Smooth muscle cell (in vitro differentiated cells): ENCODE measurements around the gene ADAT2. TPM values are rescaled to one million over a fixed set of nuclear protein-coding genes. Genes with fewer than 3 reads are reported as not detected.

Experiments
- DNase-seq: peaks from one replicate; lab custom pipeline; 2025; ENCODE audit not compliant: unreplicated experiment; lab: John Stamatoyannopoulos, UW
- H2AFZ ChIP-seq: fragments of 200-600 bp; sonication (generic); 2 replicates; pipeline ENCODE4 v1.6.0; 2016; ENCODE audit warnings: antibody characterized with exemption, low read depth, mild to moderate bottlenecking
- H3F3A ChIP-seq: fragments of 200-600 bp; sonication (generic); 2 replicates; pipeline ENCODE4 v1.6.0; 2017; ENCODE audit warnings: antibody characterized with exemption, low read depth
- H3K27ac ChIP-seq: fragments of 200-600 bp; sonication (generic); 2 replicates; pipeline ENCODE4 v1.5.1; 2016; ENCODE audit warnings: low read depth, mild to moderate bottlenecking
- H3K27me3 ChIP-seq: fragments of 200-600 bp; sonication (generic); 2 replicates; pipeline ENCODE4 v1.6.1; 2016; ENCODE audit warnings: low read depth, mild to moderate bottlenecking
- H3K36me3 ChIP-seq: fragments of 200-600 bp; sonication (generic); 2 replicates; pipeline ENCODE4 v1.5.1; 2016; ENCODE audit warnings: low read depth
- H3K4me1 ChIP-seq: fragments of 200-600 bp; sonication (generic); 2 replicates; pipeline ENCODE4 v1.5.1; 2016; ENCODE audit warnings: low read depth
- H3K4me2 ChIP-seq: fragments of 200-600 bp; sonication (generic); 2 replicates; pipeline ENCODE4 v1.6.0; 2016; ENCODE audit warnings: mild to moderate bottlenecking
- H3K4me3 ChIP-seq: fragments of 200-600 bp; sonication (generic); 2 replicates; pipeline ENCODE4 v1.5.1; 2016; ENCODE audit warnings: mild to moderate bottlenecking
- H3K79me2 ChIP-seq: fragments of 200-600 bp; sonication (generic); 2 replicates; pipeline ENCODE4 v1.6.0; 2016; ENCODE audit warnings: low read depth, mild to moderate bottlenecking
- H3K9ac ChIP-seq: fragments of 200-600 bp; sonication (generic); 2 replicates; pipeline ENCODE4 v1.6.0; 2016; ENCODE audit warnings: low read depth
- H3K9me3 ChIP-seq: fragments of 200-600 bp; sonication (generic); replicated peaks from 2 replicates; pipeline ENCODE4 v1.5.1; 2016; ENCODE audit warnings: low read depth
- H4K20me1 ChIP-seq: fragments of 200-600 bp; sonication (generic); 2 replicates; pipeline ENCODE4 v1.6.0; 2016; ENCODE audit warnings: low read depth
- CTCF ChIP-seq: fragments of 200-600 bp; sonication (generic); IDR thresholded peaks from 2 replicates; pipeline ENCODE4 v1.5.1; 2017; ENCODE audit warnings: borderline replicate concordance, mild to moderate bottlenecking, antibody characterized with exemption; ENCODE audit not compliant: insufficient read depth, poor library complexity, severe bottlenecking
- WGBS: methylation state at CpG from one replicate; pipeline ENCODE4 v1.1.7; 2016; ENCODE audit warnings: low lambda C conversion rate; 5-methylcytosine and 5-hydroxymethylcytosine counted together
- polyA plus RNA-seq: library from polyadenylated mRNA; unstranded; fragments of >200 nt; fragmentation: Nextera tagmentation; extraction: Ambion mirVana; gene quantifications from 2 replicates; pipeline ENCODE4 v1.2.1, GENCODE V29; 2016
- total RNA-seq: library from RNA; depleted of rRNA; stranded (reverse); fragments of >200 nt; gene quantifications from 2 replicates; pipeline ENCODE4 v1.2.3, GENCODE V29; 2014

The ADAT2 gene
- total and polyA plus RNA-seq, 2 experiments from 2014 or later, result 1.5 to 2.3 TPM

DNA sequence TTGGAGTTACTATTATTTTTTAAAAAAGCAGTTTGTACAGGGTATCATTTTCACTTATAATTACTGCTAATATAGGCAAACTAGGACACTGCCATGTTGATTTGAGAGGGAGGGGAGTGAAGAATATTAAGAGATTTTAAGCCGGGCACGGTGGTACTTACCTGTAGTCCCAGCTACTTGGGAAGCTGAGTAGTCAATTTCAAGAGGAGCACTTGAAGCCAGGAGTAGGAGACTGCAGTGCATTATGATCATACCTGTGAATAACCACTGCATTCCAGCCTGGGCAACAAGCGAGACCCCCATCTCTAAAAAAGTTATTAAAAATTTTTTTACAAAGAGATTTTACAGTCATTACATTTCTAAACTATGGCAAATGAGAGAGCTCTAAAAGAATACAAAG lies 35.7 kb downstream of the ADAT2 start:
- Histone ChIP-seq H2AFZ (no peak overlapping the region), H3F3A (no peaks in the 10 kb centered on the region), H3K27ac (no peak overlapping the region), H3K9ac (no peak overlapping the region), H3K9me3 (no peaks in the 10 kb centered on the region), H3K79me2 (no peaks in the 10 kb centered on the region), H3K36me3 (no peaks in the 10 kb centered on the region), H3K4me1 (no peaks in the 10 kb centered on the region), H4K20me1 (no peaks in the 10 kb centered on the region), H3K4me3 (no peak overlapping the region), H3K4me2 (no peak overlapping the region), H3K27me3 (peaks cover 9% of the 10 kb centered on the region)
- TF ChIP-seq CTCF, result no peak
- DNase-seq, result no peak
- 92% methylated on average over 3 of the region's 3 CpGs for WGBS

- H3K9ac ChIP-seq, result no peak overlapping the region
- H3K4me2 ChIP-seq, result no peak overlapping the region
- no peak overlapping the region for H2AFZ ChIP-seq
- 42% methylated on average over 1 of the region's 1 CpG for WGBS
- peaks cover 9% of the 10 kb centered on the region for H3K27me3 ChIP-seq
- no peaks in the 10 kb centered on the region for H4K20me1 ChIP-seq
- no peaks in the 10 kb centered on the region for H3F3A ChIP-seq
- peak overlapping the region; percentile 13 for H3K27ac ChIP-seq
- H3K36me3 ChIP-seq, result no peaks in the 10 kb centered on the region
- no peak for DNase-seq
- no peaks in the 10 kb centered on the region for H3K9me3 ChIP-seq
- H3K4me1 ChIP-seq, result no peaks in the 10 kb centered on the region
- H3K4me3 ChIP-seq, result no peak overlapping the region
- TF ChIP-seq CTCF, result no peak
- no peaks in the 10 kb centered on the region for H3K79me2 ChIP-seq
Measured at GRCh38 chr6:143410859-143411270, 39.6 kb downstream of the ADAT2 start.

GRCh38 chr6:143408787-143409162 lies 41.7 kb downstream of the ADAT2 start:
- Histone ChIP-seq H3K79me2 (no peaks in the 10 kb centered on the region), H3K4me2 (no peak overlapping the region), H3K36me3 (no peaks in the 10 kb centered on the region), H3F3A (no peaks in the 10 kb centered on the region), H2AFZ (no peak overlapping the region), H3K9ac (no peak overlapping the region), H3K4me1 (no peaks in the 10 kb centered on the region), H3K4me3 (no peak overlapping the region), H3K27me3 (no peaks in the 10 kb centered on the region), H3K27ac (no peak overlapping the region), H3K9me3 (no peaks in the 10 kb centered on the region), H4K20me1 (no peaks in the 10 kb centered on the region)
- TF ChIP-seq CTCF, result no peak
- no peak for DNase-seq

- Histone ChIP-seq H2AFZ (no peak overlapping the region), H3K4me2 (no peak overlapping the region), H3K9me3 (no peaks in the 10 kb centered on the region), H3K4me3 (no peak overlapping the region), H3K79me2 (no peaks in the 10 kb centered on the region), H3K27me3 (no peaks in the 10 kb centered on the region), H3K9ac (no peak overlapping the region), H3K27ac (no peak overlapping the region), H3K36me3 (no peaks in the 10 kb centered on the region), H3K4me1 (no peaks in the 10 kb centered on the region), H3F3A (no peaks in the 10 kb centered on the region), H4K20me1 (no peaks in the 10 kb centered on the region)
- no peak for DNase-seq
- no peak for TF ChIP-seq CTCF
Measured at GRCh38 chr6:143408151-143408786, 42.2 kb downstream of the ADAT2 start.
